ENCODE measurements around the gene ASAP3.

The ASAP3 gene

GRCh38 chr1:23383577-23384311, 100.2 kb downstream of the ASAP3 start:
- H3K4me3 ChIP-seq (ENCODE audit: low read depth, low read length), result no peak overlapping the region
- POLR2A ChIA-PET, result no interaction called here
- no peak overlapping the region for H3K27ac ChIP-seq (ENCODE audit: extremely low read depth, low read depth, low read length)

More at GRCh38 chr1:23383577-23384311, 100.2 kb downstream of the ASAP3 start:
- H3K9me3 ChIP-seq (ENCODE audit: control insufficient read depth, insufficient read depth, low read depth, low read length), result no peaks in the 10 kb centered on the region
- no peaks in the 10 kb centered on the region for H3K36me3 ChIP-seq (ENCODE audit: control insufficient read depth in 2 of 2, insufficient read depth in 1 of 2, low read length in 2 of 2)
- CTCF ChIA-PET, result interaction anchor here (0.6 kb wide), 1 partner anchor 21 kb away, joined by 3 read pairs; no protein-coding TSS in a partner anchor
- TF ChIP-seq ZNF747 (tag by site-specific recombination; IDR thresholded peaks at IDR 0.05) (no peak), ZFHX2 (tag by site-specific recombination; conservative IDR thresholded peaks at IDR 0.05) (no peak), WT1 (tag by site-specific recombination; IDR thresholded peaks at IDR 0.05) (no peak), PRDM2 (tag by site-specific recombination; IDR thresholded peaks at IDR 0.05; ENCODE audit: borderline replicate concordance) (no peak), ZNF623 (tag by site-specific recombination; IDR thresholded peaks at IDR 0.05) (no peak), ZNF518A (tag by site-specific recombination; conservative IDR thresholded peaks at IDR 0.05; ENCODE audit: low read depth) (no peak), ZNF214 (tag by site-specific recombination; IDR thresholded peaks at IDR 0.05; ENCODE audit: borderline replicate concordance) (no peak), ZNF837 (tag by site-specific recombination; IDR thresholded peaks at IDR 0.05) (no peak), ZNF175 (tag by site-specific recombination; IDR thresholded peaks at IDR 0.05) (no peak), KLF1 (tag by site-specific recombination; IDR thresholded peaks at IDR 0.05) (no peak), SP3 (tag by site-specific recombination; IDR thresholded peaks at IDR 0.05) (no peak), ZNF341 (tag by site-specific recombination; IDR thresholded peaks at IDR 0.05; ENCODE audit: low read depth) (no peak), BCL6B (tag by site-specific recombination; IDR thresholded peaks at IDR 0.05) (no peak), ZNF211 (tag by site-specific recombination; IDR thresholded peaks at IDR 0.05; ENCODE audit: low read depth) (no peak)
- H3K4me1 ChIP-seq (ENCODE audit: control insufficient read depth, insufficient read depth, low read length), result no peaks in the 10 kb centered on the region
